HG03095 (cell line): ENCODE data around the gene ACO2.
"Not testable (repeated sequence)": the region's sequence is repeated elsewhere in the genome, so short reads cannot be mapped to it uniquely, and the experiment has no call there.

ENCODE experiments used
- ATAC-seq: cut with Tn5 transposase; IDR thresholded peaks from one replicate; pipeline ENCODE4 v1.9.1; 2021; ENCODE audit warnings: moderate library complexity; ENCODE audit not compliant: unreplicated experiment

The ACO2 gene

GRCh38 chr22:41563051-41563711, 94.3 kb downstream of the ACO2 start:
- ATAC-seq: no peak

- ATAC-seq: no peak
Observed at GRCh38 chr22:41564563-41564962, 95.6 kb downstream of the ACO2 start.

- no peak for ATAC-seq
Observed at GRCh38 chr22:41565403-41566054, 96.6 kb downstream of the ACO2 start.

GRCh38 chr22:41567512-41567768, 98.5 kb downstream of the ACO2 start:
- ATAC-seq: no peak

- no peak for ATAC-seq
Observed at GRCh38 chr22:41568811-41569210, 99.9 kb downstream of the ACO2 start.

- ATAC-seq: no peak
Observed at GRCh38 chr22:41570221-41570620, 101.3 kb downstream of the ACO2 start.

GRCh38 chr22:41571786-41572185, 102.9 kb downstream of the ACO2 start:
- ATAC-seq: no peak

- ATAC-seq: not testable (repeated sequence)
Observed at GRCh38 chr22:41572305-41572704, 103.4 kb downstream of the ACO2 start.

GRCh38 chr22:41573677-41574076, 104.8 kb downstream of the ACO2 start:
- ATAC-seq: no peak

- ATAC-seq: no peak
Observed at GRCh38 chr22:41574847-41575381, 106.0 kb downstream of the ACO2 start.

- ATAC-seq: no peak
Observed at GRCh38 chr22:41575533-41575932, 106.6 kb downstream of the ACO2 start.

- no peak for ATAC-seq
Observed at GRCh38 chr22:41576877-41577276, 108.0 kb downstream of the ACO2 start.

- no peak for ATAC-seq
Observed at GRCh38 chr22:41578114-41578513, 109.2 kb downstream of the ACO2 start.
